DND-41 (cell line): Measurements from ENCODE around the gene ZNF473.

ENCODE experiments used
- ATAC-seq: fragments of 200-7000 bp; cut with Tn5 transposase; 3 replicates; pipeline ENCODE4 v1.9.1; 2021; ENCODE audit warnings: low read depth; ENCODE audit not compliant: insufficient read depth
- DNase-seq: peaks from one replicate; pipeline ENCODE4 v3.0.0-alpha.2; 2020
- H2AFZ ChIP-seq: 2 replicates; pipeline ENCODE4 v1.6.0; 2012; ENCODE audit warnings: low read depth, low read length
- H3K27ac ChIP-seq: 2 replicates; pipeline ENCODE4 v1.5.1; 2012; ENCODE audit warnings: low read length, inconsistent platforms
- H3K27me3 ChIP-seq: fragments of 200-600 bp; sonication (generic); 2 replicates; pipeline ENCODE4 v1.6.0; 2012; ENCODE audit warnings: low read length, mild to moderate bottlenecking, inconsistent platforms; ENCODE audit not compliant: insufficient read depth, poor library complexity
- H3K36me3 ChIP-seq: 2 replicates; pipeline ENCODE4 v1.5.1; 2012; ENCODE audit warnings: low read length, inconsistent platforms; ENCODE audit not compliant: insufficient read depth
- H3K4me1 ChIP-seq: 2 replicates; pipeline ENCODE4 v1.5.1; 2012; ENCODE audit warnings: mild to moderate bottlenecking, low read length; ENCODE audit not compliant: insufficient read depth
- H3K4me2 ChIP-seq: 2 replicates; pipeline ENCODE4 v1.6.0; 2012; ENCODE audit warnings: mild to moderate bottlenecking, moderate library complexity, low read length, inconsistent platforms; ENCODE audit not compliant: insufficient read depth
- H3K4me3 ChIP-seq, 2 experiments: fragments of 200-600 bp in 1 of 2; shearing (Covaris generic) in 1 of 2; 2 replicates each; pipeline ENCODE4 v1.5.1; 2012 to 2016; ENCODE audit warnings: inconsistent platforms in 2 of 2, low read length in 2 of 2, mild to moderate bottlenecking in 2 of 2, low read depth in 1 of 2, moderate library complexity in 1 of 2
- H3K79me2 ChIP-seq: 2 replicates; pipeline ENCODE4 v1.6.0; 2012; ENCODE audit warnings: low read length, inconsistent platforms; ENCODE audit not compliant: insufficient read depth
- H3K9ac ChIP-seq: 2 replicates; pipeline ENCODE4 v1.6.0; 2012; ENCODE audit warnings: low read depth, mild to moderate bottlenecking, inconsistent platforms, low read length, moderate library complexity
- H3K9me3 ChIP-seq: 2 replicates; pipeline ENCODE4 v1.5.1; 2012; ENCODE audit warnings: low read length, moderate library complexity, mild to moderate bottlenecking, inconsistent platforms; ENCODE audit not compliant: insufficient read depth, severe bottlenecking
- H4K20me1 ChIP-seq: 2 replicates; pipeline ENCODE4 v1.6.0; 2012; ENCODE audit warnings: low read length; ENCODE audit not compliant: insufficient read depth
- EZH2 ChIP-seq: IDR thresholded peaks from 3 replicates; pipeline ENCODE4 v1.6.1; 2012; ENCODE audit warnings: borderline replicate concordance, low read depth, mild to moderate bottlenecking, moderate library complexity, low read length, inconsistent platforms; ENCODE audit not compliant: severe bottlenecking
- TF ChIP-seq, protein P1 (sequence below): IDR thresholded peaks from 2 replicates; pipeline ENCODE4 v1.5.1; 2012; ENCODE audit warnings: borderline replicate concordance, low read length, moderate library complexity, mild to moderate bottlenecking; ENCODE audit not compliant: poor library complexity, severe bottlenecking; ENCODE audit errors: extremely low read depth

Gene ZNF473

DNA sequence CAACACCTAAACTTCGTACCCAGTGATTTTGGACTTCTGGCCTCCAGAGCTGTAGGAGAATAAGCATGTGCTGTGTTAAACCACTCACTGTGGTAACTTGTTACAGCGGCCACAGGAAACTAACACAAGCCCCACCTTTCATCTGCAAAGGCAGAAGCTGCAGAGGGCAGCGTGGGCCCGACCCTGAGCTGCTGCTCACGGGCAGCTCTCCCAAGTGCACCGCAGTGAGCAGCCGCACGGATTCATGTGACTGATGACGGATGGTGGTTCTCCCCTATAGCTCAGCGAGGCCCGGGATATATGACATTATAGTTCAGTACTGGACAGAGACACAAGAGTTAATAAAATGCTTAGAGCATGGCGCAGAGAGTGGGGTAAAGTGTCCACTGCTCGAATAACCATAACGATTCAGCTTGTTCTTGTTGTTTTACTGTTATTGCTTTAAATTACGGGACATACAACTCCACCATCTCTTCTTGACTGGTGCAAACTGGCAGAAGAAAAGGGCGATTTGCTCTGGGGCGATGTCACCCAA, 22.5 kb upstream of the ZNF473 start:
- DNase-seq (no peak), ATAC-seq (no peak)
- no peak for TF ChIP-seq EZH2
- TF ChIP-seq, protein P1, sequence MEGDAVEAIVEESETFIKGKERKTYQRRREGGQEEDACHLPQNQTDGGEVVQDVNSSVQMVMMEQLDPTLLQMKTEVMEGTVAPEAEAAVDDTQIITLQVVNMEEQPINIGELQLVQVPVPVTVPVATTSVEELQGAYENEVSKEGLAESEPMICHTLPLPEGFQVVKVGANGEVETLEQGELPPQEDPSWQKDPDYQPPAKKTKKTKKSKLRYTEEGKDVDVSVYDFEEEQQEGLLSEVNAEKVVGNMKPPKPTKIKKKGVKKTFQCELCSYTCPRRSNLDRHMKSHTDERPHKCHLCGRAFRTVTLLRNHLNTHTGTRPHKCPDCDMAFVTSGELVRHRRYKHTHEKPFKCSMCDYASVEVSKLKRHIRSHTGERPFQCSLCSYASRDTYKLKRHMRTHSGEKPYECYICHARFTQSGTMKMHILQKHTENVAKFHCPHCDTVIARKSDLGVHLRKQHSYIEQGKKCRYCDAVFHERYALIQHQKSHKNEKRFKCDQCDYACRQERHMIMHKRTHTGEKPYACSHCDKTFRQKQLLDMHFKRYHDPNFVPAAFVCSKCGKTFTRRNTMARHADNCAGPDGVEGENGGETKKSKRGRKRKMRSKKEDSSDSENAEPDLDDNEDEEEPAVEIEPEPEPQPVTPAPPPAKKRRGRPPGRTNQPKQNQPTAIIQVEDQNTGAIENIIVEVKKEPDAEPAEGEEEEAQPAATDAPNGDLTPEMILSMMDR: no peak
- Histone ChIP-seq H4K20me1 (peaks cover 38% of the 10 kb centered on the region), H3K4me1 (no peaks in the 10 kb centered on the region), H3K4me2 (no peak overlapping the region), H3K79me2 (no peaks in the 10 kb centered on the region), H3K9me3 (no peaks in the 10 kb centered on the region), H3K27me3 (no peaks in the 10 kb centered on the region), H3K36me3 (peaks cover 89% of the 10 kb centered on the region), H3K27ac (no peak overlapping the region), H3K4me3 (no peak overlapping the region), H3K9ac (no peak overlapping the region), H2AFZ (no peak overlapping the region)

GRCh38 chr19:50003810-50004419, 21.9 kb upstream of the ZNF473 start:
- Histone ChIP-seq H3K36me3 (peaks cover 89% of the 10 kb centered on the region), H3K27me3 (no peaks in the 10 kb centered on the region), H2AFZ (no peak overlapping the region), H3K27ac (no peak overlapping the region), H4K20me1 (peaks cover 42% of the 10 kb centered on the region), H3K4me1 (no peaks in the 10 kb centered on the region), H3K79me2 (no peaks in the 10 kb centered on the region), H3K4me3 (no peak overlapping the region), H3K9ac (no peak overlapping the region), H3K4me2 (no peak overlapping the region), H3K9me3 (no peaks in the 10 kb centered on the region)
- TF ChIP-seq EZH2: no peak
- TF ChIP-seq, protein P1: no peak
- DNase-seq (no peak), ATAC-seq (no peak)

GRCh38 chr19:50005428-50005827, 20.4 kb upstream of the ZNF473 start:
- H3K27me3 ChIP-seq: no peaks in the 10 kb centered on the region
- H3K4me1 ChIP-seq: no peaks in the 10 kb centered on the region
- TF ChIP-seq, protein P1: no peak
- no peak for TF ChIP-seq EZH2
- no peak overlapping the region for H3K27ac ChIP-seq
- H3K4me2 ChIP-seq: no peak overlapping the region
- no peaks in the 10 kb centered on the region for H3K79me2 ChIP-seq
- H3K9ac ChIP-seq: no peak overlapping the region
- H2AFZ ChIP-seq: no peak overlapping the region
- no peak overlapping the region for H3K4me3 ChIP-seq
- H4K20me1 ChIP-seq: peaks cover 31% of the 10 kb centered on the region
- ATAC-seq: no peak
- H3K36me3 ChIP-seq: peaks cover 83% of the 10 kb centered on the region
- no peak for DNase-seq
- no peaks in the 10 kb centered on the region for H3K9me3 ChIP-seq
